ENCODE measurements around the gene FCER2.

DNA sequence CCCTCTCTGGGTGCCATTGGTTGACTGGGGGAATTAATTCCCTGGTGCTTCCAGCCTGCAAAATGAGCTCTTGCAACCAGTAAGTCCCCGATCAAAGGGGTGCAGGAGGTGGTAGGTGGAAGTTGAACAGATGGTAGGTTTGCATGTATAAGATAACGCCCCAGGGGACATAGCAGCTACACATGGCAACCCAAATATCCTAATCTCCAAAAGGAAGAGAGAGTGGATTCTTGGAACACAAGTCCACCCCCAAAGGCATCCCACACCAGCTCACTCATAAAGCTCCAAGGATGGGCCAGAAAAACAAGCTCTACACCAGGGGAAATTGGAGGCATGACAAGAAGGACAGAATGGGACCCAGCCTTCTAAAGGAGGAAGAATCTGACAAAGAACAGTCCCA is 40.6 kb upstream of the FCER2 start:
- TF ChIP-seq POLR2AphosphoS5 (IDR thresholded peaks at IDR 0.05) (no peak), EP300 (IDR thresholded peaks at IDR 0.05) (no peak)
- TF ChIP-seq, protein P1, sequence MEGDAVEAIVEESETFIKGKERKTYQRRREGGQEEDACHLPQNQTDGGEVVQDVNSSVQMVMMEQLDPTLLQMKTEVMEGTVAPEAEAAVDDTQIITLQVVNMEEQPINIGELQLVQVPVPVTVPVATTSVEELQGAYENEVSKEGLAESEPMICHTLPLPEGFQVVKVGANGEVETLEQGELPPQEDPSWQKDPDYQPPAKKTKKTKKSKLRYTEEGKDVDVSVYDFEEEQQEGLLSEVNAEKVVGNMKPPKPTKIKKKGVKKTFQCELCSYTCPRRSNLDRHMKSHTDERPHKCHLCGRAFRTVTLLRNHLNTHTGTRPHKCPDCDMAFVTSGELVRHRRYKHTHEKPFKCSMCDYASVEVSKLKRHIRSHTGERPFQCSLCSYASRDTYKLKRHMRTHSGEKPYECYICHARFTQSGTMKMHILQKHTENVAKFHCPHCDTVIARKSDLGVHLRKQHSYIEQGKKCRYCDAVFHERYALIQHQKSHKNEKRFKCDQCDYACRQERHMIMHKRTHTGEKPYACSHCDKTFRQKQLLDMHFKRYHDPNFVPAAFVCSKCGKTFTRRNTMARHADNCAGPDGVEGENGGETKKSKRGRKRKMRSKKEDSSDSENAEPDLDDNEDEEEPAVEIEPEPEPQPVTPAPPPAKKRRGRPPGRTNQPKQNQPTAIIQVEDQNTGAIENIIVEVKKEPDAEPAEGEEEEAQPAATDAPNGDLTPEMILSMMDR (IDR thresholded peaks at IDR 0.05) = no peak
